KOPT-K1 (cell line): ENCODE measurements around the gene SPG11.
"Not testable (repeated sequence)": the region's sequence is repeated elsewhere in the genome, so short reads cannot be mapped to it uniquely, and the experiment has no call there.

Experiments
- H3K27ac ChIP-seq: fragments of 200-600 bp; sonication (generic); 2 replicates; pipeline ENCODE4 v1.5.1; 2016; ENCODE audit warnings: antibody characterized with exemption, mild to moderate bottlenecking, low read depth, low read length; ENCODE audit not compliant: poor library complexity, severe bottlenecking
- H3K36me3 ChIP-seq: fragments of 200-600 bp; sonication (generic); 2 replicates; pipeline ENCODE4 v1.5.1; 2017; ENCODE audit warnings: antibody characterized with exemption, mild to moderate bottlenecking, low read length, moderate library complexity; ENCODE audit not compliant: insufficient read depth
- H3K9me3 ChIP-seq: fragments of 200-600 bp; sonication (generic); 2 replicates; pipeline ENCODE4 v1.5.1; 2017; ENCODE audit warnings: antibody characterized with exemption, low read length, mild to moderate bottlenecking; ENCODE audit not compliant: insufficient read depth, poor library complexity, severe bottlenecking

SPG11 gene

DNA sequence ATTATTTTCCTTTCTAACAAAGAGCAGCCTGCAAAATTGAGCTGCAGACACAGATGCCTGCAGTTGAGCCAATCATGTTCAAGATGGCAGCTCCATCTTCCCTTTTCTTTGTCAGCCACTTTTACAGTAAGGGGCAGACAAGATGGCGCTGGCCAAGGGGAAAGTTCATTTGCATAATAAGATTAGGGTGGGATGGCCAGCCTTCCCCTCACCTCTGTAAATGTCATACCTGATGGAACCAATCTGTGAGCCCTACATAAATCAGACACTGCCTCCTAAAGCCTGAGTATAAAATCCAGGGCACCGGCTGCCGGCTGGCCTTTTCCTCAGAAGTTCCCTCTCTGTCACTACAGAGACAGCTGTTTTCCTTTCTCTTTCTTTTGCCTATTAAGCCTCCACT lies 31.8 kb upstream of the SPG11 start:
- H3K36me3 ChIP-seq: no peaks in the 10 kb centered on the region
- H3K9me3 ChIP-seq: no peaks in the 10 kb centered on the region
- no peak overlapping the region for H3K27ac ChIP-seq

DNA sequence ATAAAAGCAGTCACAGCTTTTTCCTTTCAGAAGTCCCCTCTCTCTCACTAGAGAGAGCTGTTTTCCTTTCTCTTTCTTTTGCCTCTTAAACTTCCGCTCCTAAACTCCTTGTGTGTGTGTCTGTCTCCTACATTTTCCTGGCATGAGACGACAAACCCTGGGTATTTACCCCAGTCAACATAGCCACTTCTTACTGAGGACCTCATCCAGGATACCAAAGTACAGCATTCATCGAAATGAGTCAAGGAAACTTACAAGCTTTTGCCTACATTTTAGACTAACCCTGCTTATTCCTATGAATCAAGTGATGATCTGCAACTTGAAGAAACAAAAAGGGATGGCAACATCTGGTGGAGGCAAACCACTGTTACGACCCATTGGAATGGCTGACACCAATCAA lies 31.0 kb upstream of the SPG11 start:
- Histone ChIP-seq H3K36me3 (no peaks in the 10 kb centered on the region), H3K27ac (no peak overlapping the region), H3K9me3 (no peaks in the 10 kb centered on the region)

GRCh38 chr15:44692659-44693058 lies 29.2 kb upstream of the SPG11 start:
- Histone ChIP-seq H3K36me3 (no peaks in the 10 kb centered on the region), H3K9me3 (no peaks in the 10 kb centered on the region), H3K27ac (no peak overlapping the region)

DNA sequence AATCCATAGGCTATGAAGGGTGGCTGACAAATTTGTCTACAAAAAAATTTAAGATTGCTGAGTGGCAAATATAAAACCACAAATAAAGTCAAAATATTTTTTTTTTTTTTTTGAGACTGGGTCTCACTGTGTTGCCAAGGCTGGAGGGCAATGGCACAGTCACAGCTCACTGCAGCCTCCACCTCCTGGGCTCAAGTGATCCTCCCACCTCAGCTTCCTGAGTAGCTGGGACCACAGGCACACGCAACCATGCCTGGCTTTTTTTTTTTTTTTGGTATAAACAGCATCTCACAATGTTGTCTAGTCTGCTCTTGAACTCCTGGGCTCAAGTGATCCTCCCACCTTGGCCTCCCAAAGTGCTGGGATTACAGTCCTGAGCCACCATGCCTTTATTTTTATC lies 26.8 kb upstream of the SPG11 start:
- H3K9me3 ChIP-seq, H3K36me3 ChIP-seq: not testable (repeated sequence)

DNA sequence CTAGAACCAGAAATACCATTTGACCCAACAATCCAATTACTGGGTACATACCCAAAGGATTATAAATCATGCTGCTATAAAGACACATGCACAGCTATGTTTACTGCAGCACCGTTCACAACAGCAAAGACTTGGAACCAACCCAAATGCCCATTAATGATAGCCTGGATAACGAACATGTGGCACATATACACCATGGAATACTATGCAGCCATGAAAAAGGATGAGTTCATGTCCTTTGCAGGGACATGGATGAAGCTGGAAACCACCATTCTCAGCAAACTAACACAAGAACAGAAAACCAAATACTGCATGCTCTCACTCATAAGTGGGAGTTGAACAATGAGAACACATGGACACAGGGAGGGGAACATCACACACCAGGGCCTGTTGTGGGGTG lies 25.9 kb upstream of the SPG11 start:
- not testable (repeated sequence) for H3K9me3 ChIP-seq, H3K27ac ChIP-seq, H3K36me3 ChIP-seq

More for the DNA sequence above, 26.8 kb upstream of the SPG11 start:
- not testable (repeated sequence) for H3K27ac ChIP-seq

- H3K9me3 ChIP-seq, H3K36me3 ChIP-seq: not testable (repeated sequence)
- H3K27ac ChIP-seq: peak overlapping the region; percentile 80
Observed at GRCh38 chr15:44682809-44683682, 19.6 kb upstream of the SPG11 start.

- no peaks in the 10 kb centered on the region for H3K9me3 ChIP-seq
- H3K36me3 ChIP-seq: no peaks in the 10 kb centered on the region
- H3K27ac ChIP-seq: peak overlapping the region; percentile 80
Observed at GRCh38 chr15:44682211-44682610, 18.7 kb upstream of the SPG11 start.

DNA sequence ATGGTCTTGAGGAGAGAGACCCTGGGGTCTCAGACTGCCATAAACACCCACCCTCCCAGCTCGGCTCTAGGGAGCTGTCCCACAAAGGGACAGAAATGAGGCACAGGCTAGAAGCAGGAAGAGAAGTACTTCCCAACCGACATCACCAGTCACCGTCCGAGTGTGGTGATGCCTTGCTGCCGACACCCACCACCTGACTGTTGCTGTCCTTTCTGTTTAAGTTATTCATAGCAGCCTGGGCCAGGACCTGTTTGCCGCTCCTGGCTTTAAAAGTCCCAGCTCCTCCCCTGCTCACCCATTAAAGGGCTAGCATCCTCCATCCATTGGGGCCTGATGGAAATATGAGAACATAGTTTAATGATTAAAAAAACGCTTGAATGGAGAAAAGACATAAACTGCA lies 13.2 kb upstream of the SPG11 start:
- Histone ChIP-seq H3K27ac (peak overlapping the region; percentile 72), H3K36me3 (no peaks in the 10 kb centered on the region), H3K9me3 (no peaks in the 10 kb centered on the region)

DNA sequence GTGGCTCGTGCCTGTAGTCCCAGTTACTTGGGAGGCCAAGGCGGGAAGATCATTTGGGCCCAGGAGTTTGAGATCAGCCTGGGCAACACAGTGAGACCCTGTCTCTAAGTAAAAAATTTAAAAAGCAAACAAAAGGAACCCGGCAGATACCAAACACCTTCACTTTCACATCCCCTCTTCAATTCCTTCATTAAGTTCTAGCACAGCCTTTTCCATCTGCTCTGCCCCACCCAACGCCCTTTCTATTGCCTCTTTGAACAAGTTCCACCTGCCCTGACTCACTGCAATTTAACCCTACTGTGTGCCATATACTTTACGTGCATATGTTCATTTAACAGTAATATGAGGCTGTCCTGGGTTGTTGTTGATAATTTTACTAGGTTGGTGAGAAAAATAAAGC lies 12.4 kb upstream of the SPG11 start:
- H3K36me3 ChIP-seq: no peaks in the 10 kb centered on the region
- no peaks in the 10 kb centered on the region for H3K9me3 ChIP-seq
- peak overlapping the region; percentile 72 for H3K27ac ChIP-seq

- Histone ChIP-seq H3K36me3 (no peaks in the 10 kb centered on the region), H3K27ac (no peak overlapping the region), H3K9me3 (no peaks in the 10 kb centered on the region)
Observed at GRCh38 chr15:44673639-44674038, 10.2 kb upstream of the SPG11 start.

GRCh38 chr15:44670087-44670950 lies 6.9 kb upstream of the SPG11 start:
- Histone ChIP-seq H3K27ac (no peak overlapping the region), H3K9me3 (no peaks in the 10 kb centered on the region), H3K36me3 (no peaks in the 10 kb centered on the region)

- Histone ChIP-seq H3K9me3 (no peaks in the 10 kb centered on the region), H3K36me3 (no peaks in the 10 kb centered on the region), H3K27ac (peak overlapping the region; percentile 57)
Observed at GRCh38 chr15:44668921-44669320, 5.5 kb upstream of the SPG11 start.

DNA sequence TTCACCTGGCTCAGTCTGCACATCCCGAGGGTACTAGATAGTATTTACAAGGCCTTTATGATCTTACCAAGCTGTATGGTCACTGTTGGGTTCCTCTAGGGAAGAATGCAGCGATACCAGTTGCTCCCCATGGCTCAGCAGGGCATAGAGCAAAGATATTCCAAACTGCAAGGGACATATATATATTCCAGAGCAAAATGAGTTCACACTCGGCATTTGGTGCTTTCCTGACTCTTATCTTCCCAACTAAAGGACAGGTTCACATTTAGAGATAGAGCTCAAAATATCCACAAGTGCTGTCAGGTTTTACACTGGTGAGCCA lies 3.5 kb upstream of the SPG11 start:
- Histone ChIP-seq H3K9me3 (no peaks in the 10 kb centered on the region), H3K36me3 (no peaks in the 10 kb centered on the region), H3K27ac (peak overlapping the region; percentile 32)

- Histone ChIP-seq H3K36me3 (no peaks in the 10 kb centered on the region), H3K27ac (peak overlapping the region; percentile 32), H3K9me3 (no peaks in the 10 kb centered on the region)
Observed at GRCh38 chr15:44666210-44667038, 3.0 kb upstream of the SPG11 start.
